IPS DF 4.7 (cell line): ENCODE data around the gene ADAMTS19.

Source experiments
- DNase-seq: peaks from one replicate; pipeline ENCODE4 v3.0.0-alpha.2; 2013; ENCODE audit warnings: low spot score; ENCODE audit errors: extremely low read depth

Gene ADAMTS19

DNA sequence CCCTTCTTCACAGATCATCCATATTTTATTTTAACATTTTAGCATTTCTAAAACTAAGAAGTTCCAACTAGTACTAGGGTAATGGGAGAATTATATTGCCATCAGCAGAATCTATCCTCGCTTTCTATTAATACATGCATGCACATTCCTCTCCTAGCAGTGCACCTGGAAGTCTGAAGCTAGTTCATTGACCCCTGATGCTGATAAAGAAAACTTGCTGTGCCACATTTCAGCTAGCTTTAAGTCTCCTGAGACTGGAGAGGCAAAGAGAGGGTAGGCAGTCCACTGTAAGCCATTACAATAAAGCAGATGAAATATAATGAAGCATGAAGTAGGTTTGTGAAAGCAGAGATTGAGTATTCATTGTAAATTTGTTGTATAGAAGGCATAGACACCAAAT lies 303.6 kb downstream of the ADAMTS19 start:
- no peak for DNase-seq

DNA sequence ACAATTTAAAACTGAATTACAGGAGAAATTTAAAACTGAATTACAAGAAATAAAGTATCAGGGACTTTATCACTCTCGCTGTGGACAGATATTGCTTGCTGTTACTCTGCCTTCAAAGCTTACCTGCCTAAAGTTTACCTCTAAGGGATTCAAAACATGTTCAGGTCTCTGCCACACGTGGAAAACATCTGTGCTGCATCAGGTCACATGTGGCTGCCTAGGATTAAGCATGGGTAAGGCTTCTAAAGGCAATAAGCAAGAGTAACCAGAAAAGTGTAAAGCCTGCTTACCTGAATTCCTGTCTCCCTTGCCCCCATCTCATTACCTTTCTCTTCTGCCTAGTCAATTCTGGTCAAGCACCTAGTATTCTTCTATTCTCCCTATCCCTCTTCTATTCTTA lies 306.7 kb downstream of the ADAMTS19 start:
- no peak for DNase-seq

DNA sequence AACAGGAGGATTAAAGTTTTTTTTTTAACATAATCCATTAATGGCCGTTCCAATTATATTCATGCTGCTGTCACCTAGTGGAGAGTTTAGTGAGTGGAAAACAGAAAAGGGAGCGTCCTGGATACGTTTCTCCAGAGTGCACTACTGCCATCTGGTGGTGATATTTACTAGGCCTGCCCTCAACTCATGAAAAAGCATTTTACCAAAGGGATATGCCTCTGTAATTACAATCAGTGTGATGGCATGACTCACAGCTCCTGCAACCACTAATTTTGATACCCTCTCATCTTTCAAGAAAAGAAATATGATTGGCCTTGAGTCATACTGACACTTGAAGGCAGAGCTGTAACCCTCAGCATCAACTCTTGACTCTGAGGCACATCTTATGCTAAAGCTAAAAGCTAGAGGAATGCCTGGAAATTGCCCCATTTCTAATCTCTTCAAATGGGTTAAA lies 307.9 kb downstream of the ADAMTS19 start:
- DNase-seq, result peak; percentile 93

GRCh38 chr5:129768735-129769134 lies 308.6 kb downstream of the ADAMTS19 start:
- DNase-seq, result no peak

DNA sequence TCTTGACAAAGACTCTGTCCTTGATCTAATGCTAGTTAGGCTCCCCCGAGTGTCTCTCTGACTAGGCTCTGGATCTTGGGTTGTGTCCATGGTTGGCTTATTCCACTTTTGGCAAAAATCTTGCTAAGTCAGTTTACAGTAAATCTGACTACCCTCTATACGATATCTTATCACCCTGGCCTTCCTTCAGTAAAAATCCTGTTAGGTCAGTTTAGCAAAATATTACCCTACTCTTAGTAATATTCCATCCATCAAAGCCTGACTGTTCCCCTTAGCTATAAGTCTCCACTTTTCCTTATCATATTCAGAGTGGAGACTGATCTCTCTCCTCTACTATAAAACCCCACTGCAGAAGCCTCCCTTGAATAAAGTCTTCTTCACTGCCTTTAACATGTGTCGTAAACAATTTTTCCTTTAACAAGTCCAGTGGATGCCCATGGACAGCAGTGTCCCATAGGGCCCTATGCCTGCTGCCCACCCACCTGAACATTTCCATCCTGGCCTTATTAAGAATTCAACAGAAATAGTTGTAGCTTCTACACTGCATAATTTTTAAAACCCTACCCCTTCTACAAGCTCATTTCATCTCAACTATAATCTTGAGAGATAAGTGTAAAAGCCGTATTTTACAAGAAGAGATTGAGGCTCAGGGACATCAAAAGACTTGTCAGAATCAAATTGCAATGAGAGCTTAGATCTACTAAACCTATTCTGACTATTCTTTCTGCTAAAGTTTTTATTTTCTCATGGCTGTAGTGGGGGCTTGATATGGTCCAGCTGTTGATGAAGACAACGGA lies 310.1 kb downstream of the ADAMTS19 start:
- DNase-seq, result no peak

GRCh38 chr5:129771058-129771838 lies 311.1 kb downstream of the ADAMTS19 start:
- DNase-seq, result peak; percentile 30

DNA sequence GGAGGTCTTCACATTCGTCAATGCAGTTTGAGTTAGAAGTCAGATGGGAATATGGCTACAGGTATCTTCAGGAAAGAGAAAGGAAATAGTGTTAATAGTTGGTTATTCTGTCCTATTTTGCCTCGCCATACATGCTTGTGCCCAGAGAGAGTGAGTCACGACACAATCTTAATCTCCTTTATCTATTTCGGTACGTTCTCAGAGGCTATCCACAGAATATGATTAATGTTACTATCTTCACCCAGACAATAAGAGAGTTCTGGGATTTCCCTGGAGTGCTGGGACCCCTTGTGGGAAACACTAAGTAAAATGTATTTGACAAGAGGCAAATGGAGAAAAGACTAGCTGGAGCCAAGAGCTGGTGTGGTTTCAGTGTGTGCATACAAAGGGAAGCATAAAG lies 313.3 kb downstream of the ADAMTS19 start:
- DNase-seq, result no peak

DNA sequence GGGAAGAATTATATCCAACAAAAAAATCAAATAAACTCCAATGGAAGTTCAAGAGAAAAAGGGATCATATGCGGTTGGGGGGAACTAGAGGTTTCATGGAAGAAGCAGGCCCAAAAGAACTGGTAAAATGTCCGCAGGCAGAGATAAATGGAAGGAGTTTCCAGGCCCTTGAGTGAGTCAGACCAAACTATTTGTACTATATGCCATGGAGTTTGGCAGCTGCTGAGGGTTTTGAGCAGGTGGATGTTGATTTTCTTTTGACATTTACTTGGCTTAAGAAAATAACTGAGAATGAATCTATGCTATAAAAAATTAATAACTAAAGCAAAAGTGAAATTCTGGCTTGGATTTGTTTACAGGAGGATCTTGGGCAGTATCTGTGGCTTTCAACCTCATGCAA lies 321.5 kb downstream of the ADAMTS19 start:
- DNase-seq, result no peak
